Stimulated activated CD4-positive, alpha-beta T cell treated with anti-CD3 and anti-CD28 coated beads, Interleukin-4, amount 100 ng/mL, for 4 hours (primary cell): ENCODE results near the gene WLS.
A peak's percentile ranks its signal among the peaks of the same experiment; 100 is the strongest.

Experiments used
- DNase-seq, 2 experiments: peaks; one replicate each; pipeline ENCODE4 v3.0.0-alpha.2; 2020

WLS gene

DNA sequence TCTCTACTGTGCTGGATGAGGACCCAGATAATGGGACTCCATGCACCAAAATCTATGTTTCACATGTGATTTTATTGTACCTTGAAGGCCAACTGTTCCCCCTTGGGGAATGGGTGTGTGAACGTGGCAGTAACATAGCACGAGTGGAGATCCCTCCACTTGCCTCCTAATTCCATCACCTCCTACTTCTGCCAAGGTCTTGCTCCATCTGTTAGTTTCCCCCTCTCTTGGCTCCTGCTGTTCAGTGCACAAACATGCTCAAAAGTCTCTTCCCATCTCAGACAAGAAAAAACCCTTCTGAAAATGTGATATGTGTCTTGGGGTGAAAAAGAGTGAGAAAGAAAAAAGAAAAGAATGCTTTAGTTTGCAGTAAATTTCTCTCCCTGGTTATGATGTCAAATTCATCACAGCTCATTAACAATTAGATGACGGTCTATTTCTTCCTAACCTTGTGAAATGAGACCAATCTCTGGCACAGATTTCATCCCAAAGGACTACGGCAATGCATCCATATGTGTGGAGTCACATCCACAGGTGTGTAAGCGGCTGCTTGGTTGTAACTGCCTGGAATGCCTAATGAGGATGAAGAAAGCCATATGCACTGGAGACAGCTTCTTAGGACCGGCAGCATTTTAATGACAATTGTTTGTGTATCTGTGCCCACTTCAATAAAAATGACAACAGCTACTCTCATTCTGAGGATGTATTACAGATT, 102.6 kb downstream of the WLS start:
- no peak for DNase-seq

GRCh38 chr1:68128820-68129219, 103.5 kb downstream of the WLS start:
- no peak for DNase-seq

- no peak for DNase-seq
These were observed 104.2 kb downstream of the WLS start for GRCh38 chr1:68128157-68128556.

DNA sequence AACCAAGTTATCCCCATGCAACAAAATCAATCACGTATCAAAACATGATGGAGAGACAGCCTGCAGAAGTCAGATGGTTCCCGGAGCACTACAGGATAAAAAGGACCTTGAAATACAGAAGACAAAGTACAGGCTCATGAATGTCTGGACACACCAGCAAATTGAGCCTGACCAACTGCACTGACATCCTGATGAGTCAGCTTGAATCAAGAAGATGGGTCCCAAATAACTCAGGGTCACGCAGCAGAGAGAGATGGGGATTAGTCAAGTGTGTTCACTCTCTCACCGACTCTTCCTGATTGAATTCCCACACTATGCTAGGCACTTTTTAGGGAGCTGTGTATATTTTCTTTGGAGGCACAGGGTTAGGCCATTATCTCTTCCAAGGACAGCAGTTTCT, 110.8 kb downstream of the WLS start:
- no peak for DNase-seq

- no peak for DNase-seq
These were observed 112.1 kb downstream of the WLS start for GRCh38 chr1:68120136-68120791.

DNA sequence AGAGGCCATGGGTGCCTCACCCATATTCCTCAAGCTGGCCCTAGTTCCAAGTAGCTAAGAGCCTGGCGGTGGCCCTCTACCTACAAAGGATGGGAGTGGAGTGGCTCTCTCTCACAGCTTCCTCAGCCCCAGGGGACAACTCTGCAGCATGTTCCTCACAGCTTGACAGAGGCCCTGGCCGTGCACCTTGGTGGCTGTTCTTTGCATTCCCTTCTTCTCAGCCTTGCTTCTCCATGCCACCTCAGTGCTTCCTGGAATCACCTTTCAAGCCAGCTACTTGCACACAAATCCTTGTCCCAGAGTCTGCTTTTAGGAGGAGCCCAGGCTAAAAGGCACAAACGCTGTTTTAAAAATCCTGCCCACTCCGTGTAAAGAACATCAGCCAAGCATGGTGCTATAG, 112.9 kb downstream of the WLS start:
- no peak for DNase-seq

GRCh38 chr1:68117416-68117815, 114.9 kb downstream of the WLS start:
- DNase-seq: no peak

- peak; percentile 15 to 20 for DNase-seq
These were observed 115.6 kb downstream of the WLS start for GRCh38 chr1:68116643-68117235.

- DNase-seq: no peak
These were observed 117.0 kb downstream of the WLS start for GRCh38 chr1:68115308-68115707.

DNA sequence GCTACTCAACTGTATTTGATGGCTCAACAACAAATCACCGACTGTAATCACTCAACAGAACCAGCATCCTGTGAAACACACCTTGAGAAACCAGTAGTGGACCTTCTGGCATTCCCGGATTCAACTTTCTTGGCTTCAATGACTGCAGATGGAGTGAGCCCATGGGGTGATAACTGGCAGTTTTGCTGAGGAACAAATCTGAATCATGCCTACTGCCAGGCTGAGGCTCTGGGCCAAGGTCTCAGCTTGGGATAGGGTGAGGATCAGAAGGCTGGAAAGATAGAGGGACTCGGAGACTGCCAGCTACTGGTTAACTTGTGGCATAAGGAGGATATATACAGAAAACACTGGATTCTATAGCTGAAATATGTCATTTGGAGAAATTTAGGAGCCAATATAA, 118.4 kb downstream of the WLS start:
- DNase-seq: no peak

DNA sequence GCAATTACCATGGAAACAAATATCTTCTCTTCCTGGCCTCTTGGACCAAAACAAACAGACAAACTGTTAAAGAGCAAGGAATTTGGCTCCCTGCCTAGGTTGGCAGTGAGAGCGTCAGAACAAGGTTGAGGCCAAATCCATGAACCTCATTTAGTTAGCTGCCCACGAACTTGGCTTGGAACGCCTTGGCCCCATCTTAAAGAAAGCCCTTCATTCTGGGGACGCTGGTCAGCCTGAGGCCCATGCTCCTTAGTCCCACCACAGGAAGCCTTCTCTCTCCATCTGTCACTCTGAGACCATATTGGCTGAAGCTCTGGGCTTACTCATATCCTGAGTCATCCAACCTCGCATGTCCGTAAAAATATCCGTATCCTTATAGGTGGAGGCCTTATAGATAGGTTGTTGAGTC, 119.5 kb downstream of the WLS start:
- DNase-seq: no peak

- no peak for DNase-seq
These were observed 120.5 kb downstream of the WLS start for GRCh38 chr1:68111519-68112436.

DNA sequence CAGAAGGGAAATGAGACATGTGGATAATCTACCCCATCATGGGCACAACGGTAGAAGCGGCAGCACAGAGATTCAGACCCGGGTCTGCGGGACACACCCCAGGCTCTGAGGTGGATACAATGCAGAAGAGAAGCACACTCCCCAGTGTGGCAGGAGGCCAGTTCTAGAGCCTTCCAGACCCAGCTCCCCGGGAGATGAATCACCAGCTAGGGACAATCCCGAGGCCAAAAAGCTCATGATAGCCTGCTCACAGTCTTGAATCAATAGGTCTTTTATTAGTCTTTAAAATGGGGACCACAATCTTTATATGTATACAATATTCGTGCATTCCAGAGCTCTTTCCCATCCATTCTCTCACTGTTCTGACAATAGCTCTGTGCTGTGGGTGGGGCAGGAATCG, 124.6 kb downstream of the WLS start:
- DNase-seq: no peak

GRCh38 chr1:68103884-68104554, 128.3 kb downstream of the WLS start:
- DNase-seq: no peak

- no peak for DNase-seq
These were observed 129.2 kb downstream of the WLS start for GRCh38 chr1:68103011-68103545.

- no peak for DNase-seq
These were observed 130.5 kb downstream of the WLS start for GRCh38 chr1:68101829-68102228.

GRCh38 chr1:68100571-68100970, 131.8 kb downstream of the WLS start:
- no peak for DNase-seq

DNA sequence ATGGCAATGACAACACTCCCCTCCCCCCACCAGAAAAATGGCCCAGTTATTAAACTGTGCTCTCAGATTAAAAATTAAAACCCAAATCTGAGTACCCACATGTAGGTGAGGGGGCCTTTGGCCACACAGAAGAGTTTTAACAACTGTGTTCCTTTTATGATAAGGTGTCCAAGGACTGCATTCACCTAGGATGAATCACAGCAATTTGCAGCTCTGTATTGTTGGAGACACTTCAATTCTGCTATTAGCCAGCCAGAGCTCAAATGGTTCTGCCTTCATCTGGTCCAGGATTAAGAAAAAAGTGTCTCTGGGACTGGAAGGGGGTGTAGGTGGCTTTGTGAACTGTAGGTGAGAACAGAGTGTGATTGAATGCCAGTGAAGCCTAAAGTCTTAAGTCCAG, 138.6 kb downstream of the WLS start:
- DNase-seq: no peak

DNA sequence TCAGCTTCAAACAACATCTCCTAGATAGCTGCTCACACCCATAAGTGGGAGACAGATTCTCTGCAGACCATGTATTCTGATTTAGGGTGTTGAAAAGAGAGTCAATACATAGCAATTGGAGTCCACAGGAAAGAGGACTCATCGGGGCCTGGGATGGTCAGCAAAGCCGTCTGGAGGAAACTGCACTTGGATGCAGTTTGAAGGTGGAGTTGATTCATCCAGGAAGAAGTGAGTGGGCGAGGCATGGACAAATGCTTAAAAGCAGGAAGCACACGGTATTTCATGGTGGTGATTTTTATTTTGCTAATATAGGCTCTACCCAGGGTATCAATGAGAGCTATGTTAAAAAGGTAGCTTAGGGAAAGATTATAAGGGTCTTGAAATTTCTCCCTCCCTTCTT, 145.1 kb downstream of the WLS start:
- DNase-seq: no peak

- DNase-seq: no peak
These were observed 146.6 kb downstream of the WLS start for GRCh38 chr1:68085752-68086151.

GRCh38 chr1:68083686-68084085, 148.6 kb downstream of the WLS start:
- no peak for DNase-seq

- no peak for DNase-seq
These were observed 150.5 kb downstream of the WLS start for GRCh38 chr1:68081775-68082283.
